GM23338 (cell line): ENCODE results near the gene INPP5A. TPM values are rescaled to one million over a fixed set of nuclear protein-coding genes. Genes with fewer than 3 reads are reported as not detected.

Source experiments
- ATAC-seq: fragments of 200-7000 bp; cut with Tn5 transposase; 3 replicates; pipeline ENCODE4 v1.9.1; 2020
- DNase-seq: peaks from one replicate; pipeline ENCODE4 v3.0.0-alpha.2; 2015; ENCODE audit warnings: low spot score
- H2AFZ ChIP-seq: fragments of 200-600 bp; sonication (generic); 2 replicates; pipeline ENCODE4 v1.8.0; 2016; ENCODE audit warnings: antibody characterized with exemption, mild to moderate bottlenecking, moderate library complexity
- H3F3A ChIP-seq: fragments of 200-600 bp; sonication (generic); replicated peaks from 2 replicates; pipeline ENCODE4 v1.8.0; 2017; ENCODE audit warnings: antibody characterized with exemption, mixed run types, low read depth
- H3K27ac ChIP-seq: fragments of 200-600 bp; sonication (generic); 2 replicates; pipeline ENCODE4 v1.6.1; 2016; ENCODE audit warnings: low read depth
- H3K27me3 ChIP-seq: fragments of 200-600 bp; sonication (generic); 2 replicates; pipeline ENCODE4 v1.8.0; 2016; ENCODE audit warnings: mild to moderate bottlenecking, mixed run types, moderate library complexity; ENCODE audit not compliant: insufficient read depth
- H3K36me3 ChIP-seq: fragments of 200-600 bp; sonication (generic); 2 replicates; pipeline ENCODE4 v1.8.0; 2016; ENCODE audit warnings: mild to moderate bottlenecking; ENCODE audit not compliant: insufficient read depth
- H3K4me1 ChIP-seq: fragments of 200-600 bp; sonication (generic); 2 replicates; pipeline ENCODE4 v1.8.0; 2016; ENCODE audit warnings: mild to moderate bottlenecking, moderate library complexity; ENCODE audit not compliant: insufficient read depth
- H3K4me2 ChIP-seq: fragments of 200-600 bp; sonication (generic); 2 replicates; pipeline ENCODE4 v1.7.1; 2017; ENCODE audit warnings: mixed run types
- H3K4me3 ChIP-seq: fragments of 200-600 bp; sonication (generic); 2 replicates; pipeline ENCODE4 v1.6.1; 2016; ENCODE audit warnings: mixed run types
- H3K79me2 ChIP-seq: fragments of 200-600 bp; sonication (generic); replicated peaks from 2 replicates; pipeline ENCODE4 v1.8.0; 2017; ENCODE audit warnings: mild to moderate bottlenecking; ENCODE audit not compliant: insufficient read depth
- H3K9me2 ChIP-seq: fragments of 200-600 bp; sonication (generic); 2 replicates; pipeline ENCODE4 v1.8.0; 2017; ENCODE audit not compliant: insufficient read depth
- H4K20me1 ChIP-seq: fragments of 200-600 bp; sonication (generic); replicated peaks from 2 replicates; pipeline ENCODE4 v1.8.0; 2017; ENCODE audit warnings: mild to moderate bottlenecking; ENCODE audit not compliant: insufficient read depth
- H3K27ac Mint-ChIP-seq: 2 replicates; pipeline ENCODE4 v1.8.0; 2020; ENCODE audit warnings: inconsistent platforms, mild to moderate bottlenecking, moderate library complexity, mixed read lengths
- H3K27me3 Mint-ChIP-seq: 3 replicates; pipeline ENCODE4 v1.8.0; 2022; ENCODE audit warnings: low read depth, mild to moderate bottlenecking, moderate library complexity, mixed read lengths, inconsistent platforms; ENCODE audit not compliant: insufficient read depth, poor library complexity
- H3K36me3 Mint-ChIP-seq: 3 replicates; pipeline ENCODE4 v1.8.0; 2021; ENCODE audit warnings: low read depth, mild to moderate bottlenecking, inconsistent platforms, moderate library complexity, mixed read lengths
- H3K4me1 Mint-ChIP-seq: 3 replicates; pipeline ENCODE4 v1.8.0; 2020; ENCODE audit warnings: mild to moderate bottlenecking, inconsistent platforms, mixed read lengths
- H3K4me3 Mint-ChIP-seq: 3 replicates; pipeline ENCODE4 v1.8.0; 2021; ENCODE audit warnings: moderate library complexity, mild to moderate bottlenecking, inconsistent platforms, mixed read lengths
- H3K9me3 Mint-ChIP-seq: 3 replicates; pipeline ENCODE4 v1.8.0; 2020; ENCODE audit warnings: moderate library complexity, mild to moderate bottlenecking, inconsistent platforms, mixed read lengths
- CREB1 ChIP-seq: fragments of 250-450 bp; sonication (Bioruptor Pico); IDR thresholded peaks from 2 replicates; pipeline ENCODE4 v1.5.0; 2020; ENCODE audit warnings: low read depth, mild to moderate bottlenecking, moderate library complexity
- EZH2 ChIP-seq: fragments of 200-600 bp; sonication (generic); IDR thresholded peaks from one replicate; pipeline ENCODE4 v1.8.0; 2017; ENCODE audit warnings: antibody characterized with exemption, mild to moderate bottlenecking, low read depth; ENCODE audit not compliant: unreplicated experiment
- EZH2phosphoT487 ChIP-seq: fragments of 200-600 bp; sonication (generic); IDR thresholded peaks from one replicate; pipeline ENCODE4 v1.8.1; 2018; ENCODE audit warnings: antibody characterized with exemption; ENCODE audit not compliant: unreplicated experiment
- JUNB ChIP-seq: IDR thresholded peaks from one replicate; pipeline ENCODE4 v1.6.1; 2016; ENCODE audit warnings: antibody characterized with exemption; ENCODE audit not compliant: unreplicated experiment
- NANOG ChIP-seq: IDR thresholded peaks from 2 replicates; pipeline ENCODE4 v1.6.1; 2016; ENCODE audit warnings: antibody characterized with exemption, borderline replicate concordance
- POLR2AphosphoS5 ChIP-seq: IDR thresholded peaks from 2 replicates; pipeline ENCODE4 v1.6.1; 2016; ENCODE audit warnings: antibody characterized with exemption, low read depth
- STAT1 ChIP-seq: IDR thresholded peaks from one replicate; pipeline ENCODE4 v1.6.1; 2016; ENCODE audit warnings: antibody characterized with exemption; ENCODE audit not compliant: unreplicated experiment
- ZNF114 ChIP-seq: fragments of 250-450 bp; sonication (Bioruptor Pico); IDR thresholded peaks from 2 replicates; pipeline ENCODE4 v1.5.0; 2020; ENCODE audit warnings: mild to moderate bottlenecking, moderate library complexity
- long read RNA-seq: library from polyadenylated mRNA; unstranded; transcript quantifications from one replicate; pipeline ENCODE4 v2.0.0, GENCODE V29; 2020; ENCODE audit not compliant: unreplicated experiment
- polyA plus RNA-seq: library from polyadenylated mRNA; unstranded; fragments of >200 nt; fragmentation: Nextera tagmentation; extraction: Ambion mirVana; gene quantifications from 2 replicates; pipeline ENCODE4 v1.2.1, GENCODE V29; 2016
- total RNA-seq: library from RNA; depleted of rRNA; stranded (reverse); fragments of >200 nt; shearing (Covaris generic); gene quantifications from 2 replicates; pipeline ENCODE4 v1.2.3, GENCODE V29; 2014; rRNA removed
- TF ChIP-seq, protein P1 (sequence below): IDR thresholded peaks from 2 replicates; pipeline ENCODE4 v1.6.1; 2016; ENCODE audit warnings: antibody characterized with exemption
- TF ChIP-seq, protein P2 (sequence below), 2 experiments: fragments of 200-600 bp in 1 of 2; sonication (generic) in 1 of 2; conservative IDR thresholded peaks; 2 replicates each; pipeline versions ENCODE4 v1.5.1 to v1.6.1; 2016 to 2017; ENCODE audit warnings: antibody characterized with exemption in 2 of 2, low read depth in 2 of 2, mild to moderate bottlenecking in 2 of 2, moderate library complexity in 1 of 2
- TF ChIP-seq, protein P3 (sequence below): fragments of 250-450 bp; sonication (Bioruptor Pico); IDR thresholded peaks from 2 replicates; pipeline ENCODE4 v1.5.0; 2020; ENCODE audit warnings: mild to moderate bottlenecking, moderate library complexity

INPP5A gene, protein sequence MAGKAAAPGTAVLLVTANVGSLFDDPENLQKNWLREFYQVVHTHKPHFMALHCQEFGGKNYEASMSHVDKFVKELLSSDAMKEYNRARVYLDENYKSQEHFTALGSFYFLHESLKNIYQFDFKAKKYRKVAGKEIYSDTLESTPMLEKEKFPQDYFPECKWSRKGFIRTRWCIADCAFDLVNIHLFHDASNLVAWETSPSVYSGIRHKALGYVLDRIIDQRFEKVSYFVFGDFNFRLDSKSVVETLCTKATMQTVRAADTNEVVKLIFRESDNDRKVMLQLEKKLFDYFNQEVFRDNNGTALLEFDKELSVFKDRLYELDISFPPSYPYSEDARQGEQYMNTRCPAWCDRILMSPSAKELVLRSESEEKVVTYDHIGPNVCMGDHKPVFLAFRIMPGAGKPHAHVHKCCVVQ
- total RNA-seq (40.6 and 42.5 TPM in 2 replicates), polyA plus RNA-seq (5.6 and 5.9 TPM in 2 replicates)
- long read RNA-seq, partial matches to known transcripts: 0 of 1 reads
- long read RNA-seq, other reads (novel, unspliced or antisense): 1 of 1 reads

DNA sequence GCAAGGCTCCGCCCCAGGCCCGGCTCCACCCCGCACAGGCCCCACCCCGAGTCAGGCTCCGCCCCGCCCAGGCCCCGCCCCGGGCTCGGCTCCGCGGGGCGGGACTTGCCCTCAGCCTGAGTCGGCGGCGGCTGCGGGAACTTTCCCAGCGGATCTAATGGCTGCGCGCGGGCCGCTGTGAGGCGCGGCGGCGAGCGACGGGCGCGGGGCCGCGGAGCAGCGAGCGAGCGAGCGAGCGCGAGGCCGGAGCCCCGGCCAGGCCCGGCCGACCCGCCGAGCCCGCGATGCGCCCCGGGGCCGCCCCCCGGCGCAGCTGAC, at the start of gene INPP5A:
Gene INPP5A, plus strand, starts transcription at position 104 of the 318 bp plus-strand sequence. CDS start 310 bp downstream, outside the sequence.
- DNase-seq: no peak
- Histone ChIP-seq H3K27ac (no peak within 1 kb of the TSS), H3K4me2 (peak within 1 kb of the TSS; percentile 91), H3K4me3 (peak within 1 kb of the TSS; percentile 75), H4K20me1 (peaks cover 22% of the 10 kb centered on the region), H3K9me2 (no peaks in the 10 kb centered on the region), H2AFZ (no peak within 1 kb of the TSS; the same call in 1 of the 2 replicates), H3K4me1 (peaks cover 14% of the 10 kb centered on the region; the same call in 1 of the 2 replicates), H3K79me2 (peaks cover 33% of the 10 kb centered on the region), H3K36me3 (no peaks in the 10 kb centered on the region), H3F3A (no peaks in the 10 kb centered on the region), H3K27me3 (peaks cover 10% of the 10 kb centered on the region)
- ATAC-seq: peak; percentile 51
- Mint-ChIP-seq H3K9me3 (no peaks in the 10 kb centered on the region), H3K27me3 (peaks cover 31% of the 10 kb centered on the region), H3K36me3 (no peaks in the 10 kb centered on the region), H3K4me1 (peaks cover 54% of the 10 kb centered on the region), H3K27ac (no peak within 1 kb of the TSS), H3K4me3 (peak within 1 kb of the TSS; percentile 81)
- TF ChIP-seq POLR2AphosphoS5 (peak; percentile 62; the same call in 1 of the 2 replicates), ZNF114 (CRISPR knock-in tag) (no peak)

DNA sequence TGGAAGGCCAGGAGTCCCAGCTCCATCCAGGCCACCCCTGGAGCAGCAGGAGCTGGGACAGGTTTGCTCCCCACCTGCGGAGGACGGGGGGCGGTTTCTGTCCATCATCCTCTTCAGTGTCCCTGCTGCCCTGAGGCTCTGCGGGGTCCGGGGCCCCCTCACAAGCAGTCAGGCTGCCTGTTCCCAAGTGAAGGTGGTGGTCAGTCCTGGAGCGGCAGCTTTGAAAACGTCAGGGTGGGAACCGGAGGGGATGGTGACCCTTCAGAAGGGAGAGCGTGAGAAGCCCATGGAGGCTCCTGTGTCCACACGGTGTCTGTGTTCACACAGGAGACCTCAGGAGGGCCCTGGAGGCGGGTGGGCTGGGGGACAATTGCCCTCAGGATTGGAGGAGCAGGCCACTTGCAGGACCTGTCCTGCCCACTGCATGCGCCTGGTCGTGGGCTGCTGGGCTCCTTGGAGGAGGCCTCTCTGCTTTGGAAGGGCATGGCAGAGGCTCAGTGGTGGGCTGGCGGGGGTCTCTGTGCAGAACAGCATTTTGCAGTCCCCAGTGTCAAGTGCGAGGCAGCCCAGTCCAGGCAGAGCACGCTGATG, 49.3 kb upstream of the INPP5A start:
- no peaks in the 10 kb centered on the region for H4K20me1 ChIP-seq
- H3F3A ChIP-seq: no peaks in the 10 kb centered on the region
- no peak overlapping the region for H3K4me3 ChIP-seq
- DNase-seq (no peak), ATAC-seq (no peak)
- no peaks in the 10 kb centered on the region for H3K36me3 ChIP-seq
- H3K4me1 ChIP-seq: no peaks in the 10 kb centered on the region
- Mint-ChIP-seq H3K9me3 (peaks cover 14% of the 10 kb centered on the region), H3K27me3 (peaks cover 5% of the 10 kb centered on the region), H3K4me1 (no peaks in the 10 kb centered on the region; the same call in 2 of the 3 replicates), H3K4me3 (no peak overlapping the region), H3K36me3 (no peaks in the 10 kb centered on the region; the same call in 2 of the 3 replicates), H3K27ac (no peak overlapping the region)
- H3K27ac ChIP-seq: no peak overlapping the region
- no peak overlapping the region for H3K4me2 ChIP-seq
- H3K79me2 ChIP-seq: no peaks in the 10 kb centered on the region
- H3K27me3 ChIP-seq: no peaks in the 10 kb centered on the region
- no peak overlapping the region for H2AFZ ChIP-seq
- no peaks in the 10 kb centered on the region for H3K9me2 ChIP-seq
- TF ChIP-seq JUNB (no peak), EZH2 (no peak), ZNF114 (CRISPR knock-in tag) (no peak), POLR2AphosphoS5 (no peak), NANOG (no peak), STAT1 (no peak), CREB1 (no peak), EZH2phosphoT487 (no peak)
- TF ChIP-seq, protein P1, sequence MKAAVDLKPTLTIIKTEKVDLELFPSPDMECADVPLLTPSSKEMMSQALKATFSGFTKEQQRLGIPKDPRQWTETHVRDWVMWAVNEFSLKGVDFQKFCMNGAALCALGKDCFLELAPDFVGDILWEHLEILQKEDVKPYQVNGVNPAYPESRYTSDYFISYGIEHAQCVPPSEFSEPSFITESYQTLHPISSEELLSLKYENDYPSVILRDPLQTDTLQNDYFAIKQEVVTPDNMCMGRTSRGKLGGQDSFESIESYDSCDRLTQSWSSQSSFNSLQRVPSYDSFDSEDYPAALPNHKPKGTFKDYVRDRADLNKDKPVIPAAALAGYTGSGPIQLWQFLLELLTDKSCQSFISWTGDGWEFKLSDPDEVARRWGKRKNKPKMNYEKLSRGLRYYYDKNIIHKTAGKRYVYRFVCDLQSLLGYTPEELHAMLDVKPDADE: no peak
- TF ChIP-seq, protein P2, sequence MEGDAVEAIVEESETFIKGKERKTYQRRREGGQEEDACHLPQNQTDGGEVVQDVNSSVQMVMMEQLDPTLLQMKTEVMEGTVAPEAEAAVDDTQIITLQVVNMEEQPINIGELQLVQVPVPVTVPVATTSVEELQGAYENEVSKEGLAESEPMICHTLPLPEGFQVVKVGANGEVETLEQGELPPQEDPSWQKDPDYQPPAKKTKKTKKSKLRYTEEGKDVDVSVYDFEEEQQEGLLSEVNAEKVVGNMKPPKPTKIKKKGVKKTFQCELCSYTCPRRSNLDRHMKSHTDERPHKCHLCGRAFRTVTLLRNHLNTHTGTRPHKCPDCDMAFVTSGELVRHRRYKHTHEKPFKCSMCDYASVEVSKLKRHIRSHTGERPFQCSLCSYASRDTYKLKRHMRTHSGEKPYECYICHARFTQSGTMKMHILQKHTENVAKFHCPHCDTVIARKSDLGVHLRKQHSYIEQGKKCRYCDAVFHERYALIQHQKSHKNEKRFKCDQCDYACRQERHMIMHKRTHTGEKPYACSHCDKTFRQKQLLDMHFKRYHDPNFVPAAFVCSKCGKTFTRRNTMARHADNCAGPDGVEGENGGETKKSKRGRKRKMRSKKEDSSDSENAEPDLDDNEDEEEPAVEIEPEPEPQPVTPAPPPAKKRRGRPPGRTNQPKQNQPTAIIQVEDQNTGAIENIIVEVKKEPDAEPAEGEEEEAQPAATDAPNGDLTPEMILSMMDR (conservative IDR thresholded peaks at IDR 0.05; ENCODE audit: low read depth in 2 of 2): no peak
- TF ChIP-seq, protein P3, sequence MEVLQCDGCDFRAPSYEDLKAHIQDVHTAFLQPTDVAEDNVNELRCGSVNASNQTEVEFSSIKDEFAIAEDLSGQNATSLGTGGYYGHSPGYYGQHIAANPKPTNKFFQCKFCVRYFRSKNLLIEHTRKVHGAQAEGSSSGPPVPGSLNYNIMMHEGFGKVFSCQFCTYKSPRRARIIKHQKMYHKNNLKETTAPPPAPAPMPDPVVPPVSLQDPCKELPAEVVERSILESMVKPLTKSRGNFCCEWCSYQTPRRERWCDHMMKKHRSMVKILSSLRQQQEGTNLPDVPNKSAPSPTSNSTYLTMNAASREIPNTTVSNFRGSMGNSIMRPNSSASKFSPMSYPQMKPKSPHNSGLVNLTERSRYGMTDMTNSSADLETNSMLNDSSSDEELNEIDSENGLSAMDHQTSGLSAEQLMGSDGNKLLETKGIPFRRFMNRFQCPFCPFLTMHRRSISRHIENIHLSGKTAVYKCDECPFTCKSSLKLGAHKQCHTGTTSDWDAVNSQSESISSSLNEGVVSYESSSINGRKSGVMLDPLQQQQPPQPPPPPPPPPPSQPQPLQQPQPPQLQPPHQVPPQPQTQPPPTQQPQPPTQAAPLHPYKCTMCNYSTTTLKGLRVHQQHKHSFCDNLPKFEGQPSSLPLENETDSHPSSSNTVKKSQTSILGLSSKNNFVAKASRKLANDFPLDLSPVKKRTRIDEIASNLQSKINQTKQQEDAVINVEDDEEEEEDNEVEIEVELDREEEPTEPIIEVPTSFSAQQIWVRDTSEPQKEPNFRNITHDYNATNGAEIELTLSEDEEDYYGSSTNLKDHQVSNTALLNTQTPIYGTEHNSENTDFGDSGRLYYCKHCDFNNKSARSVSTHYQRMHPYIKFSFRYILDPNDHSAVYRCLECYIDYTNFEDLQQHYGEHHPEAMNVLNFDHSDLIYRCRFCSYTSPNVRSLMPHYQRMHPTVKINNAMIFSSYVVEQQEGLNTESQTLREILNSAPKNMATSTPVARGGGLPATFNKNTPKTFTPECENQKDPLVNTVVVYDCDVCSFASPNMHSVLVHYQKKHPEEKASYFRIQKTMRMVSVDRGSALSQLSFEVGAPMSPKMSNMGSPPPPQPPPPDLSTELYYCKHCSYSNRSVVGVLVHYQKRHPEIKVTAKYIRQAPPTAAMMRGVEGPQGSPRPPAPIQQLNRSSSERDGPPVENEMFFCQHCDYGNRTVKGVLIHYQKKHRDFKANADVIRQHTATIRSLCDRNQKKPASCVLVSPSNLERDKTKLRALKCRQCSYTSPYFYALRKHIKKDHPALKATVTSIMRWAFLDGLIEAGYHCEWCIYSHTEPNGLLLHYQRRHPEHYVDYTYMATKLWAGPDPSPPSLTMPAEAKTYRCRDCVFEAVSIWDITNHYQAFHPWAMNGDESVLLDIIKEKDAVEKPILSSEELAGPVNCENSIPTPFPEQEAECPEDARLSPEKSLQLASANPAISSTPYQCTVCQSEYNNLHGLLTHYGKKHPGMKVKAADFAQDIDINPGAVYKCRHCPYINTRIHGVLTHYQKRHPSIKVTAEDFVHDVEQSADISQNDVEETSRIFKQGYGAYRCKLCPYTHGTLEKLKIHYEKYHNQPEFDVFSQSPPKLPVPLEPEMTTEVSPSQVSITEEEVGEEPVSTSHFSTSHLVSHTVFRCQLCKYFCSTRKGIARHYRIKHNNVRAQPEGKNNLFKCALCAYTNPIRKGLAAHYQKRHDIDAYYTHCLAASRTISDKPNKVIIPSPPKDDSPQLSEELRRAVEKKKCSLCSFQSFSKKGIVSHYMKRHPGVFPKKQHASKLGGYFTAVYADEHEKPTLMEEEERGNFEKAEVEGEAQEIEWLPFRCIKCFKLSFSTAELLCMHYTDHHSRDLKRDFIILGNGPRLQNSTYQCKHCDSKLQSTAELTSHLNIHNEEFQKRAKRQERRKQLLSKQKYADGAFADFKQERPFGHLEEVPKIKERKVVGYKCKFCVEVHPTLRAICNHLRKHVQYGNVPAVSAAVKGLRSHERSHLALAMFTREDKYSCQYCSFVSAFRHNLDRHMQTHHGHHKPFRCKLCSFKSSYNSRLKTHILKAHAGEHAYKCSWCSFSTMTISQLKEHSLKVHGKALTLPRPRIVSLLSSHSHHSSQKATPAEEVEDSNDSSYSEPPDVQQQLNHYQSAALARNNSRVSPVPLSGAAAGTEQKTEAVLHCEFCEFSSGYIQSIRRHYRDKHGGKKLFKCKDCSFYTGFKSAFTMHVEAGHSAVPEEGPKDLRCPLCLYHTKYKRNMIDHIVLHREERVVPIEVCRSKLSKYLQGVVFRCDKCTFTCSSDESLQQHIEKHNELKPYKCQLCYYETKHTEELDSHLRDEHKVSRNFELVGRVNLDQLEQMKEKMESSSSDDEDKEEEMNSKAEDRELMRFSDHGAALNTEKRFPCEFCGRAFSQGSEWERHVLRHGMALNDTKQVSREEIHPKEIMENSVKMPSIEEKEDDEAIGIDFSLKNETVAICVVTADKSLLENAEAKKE: no peak
